ENCODE measurements around the gene ECM1.

Gene ECM1

GRCh38 chr1:150514260-150514659, 6.4 kb downstream of the ECM1 start:
- Histone ChIP-seq H3K9me3 (ENCODE audit: insufficient read depth, low read length) (no peaks in the 10 kb centered on the region), H2AFZ (ENCODE audit: low read depth, low read length, severe bottlenecking) (no peak overlapping the region), H3K79me2 (ENCODE audit: insufficient read depth, low read length) (no peaks in the 10 kb centered on the region), H3K9me2 (replicated peaks; ENCODE audit: insufficient read depth, low read length) (no peaks in the 10 kb centered on the region), H3K4me2 (ENCODE audit: low read depth, low read length, poor library complexity, severe bottlenecking) (no peak overlapping the region), H3F3A (ENCODE audit: insufficient read depth) (peaks cover 9% of the 10 kb centered on the region; the same call in 1 of the 2 replicates), H3K27me3 (ENCODE audit: low read length) (no peaks in the 10 kb centered on the region), H3K36me3 (ENCODE audit: low read length) (no peaks in the 10 kb centered on the region), H3K4me3 (ENCODE audit: insufficient read depth, low read length, poor library complexity, severe bottlenecking) (no peak overlapping the region), H3K9ac (ENCODE audit: low read length) (no peak overlapping the region), H4K20me1 (ENCODE audit: low read depth, low read length) (no peaks in the 10 kb centered on the region), H3K27ac (ENCODE audit: low read depth, low read length) (no peak overlapping the region)
- no peak for TF ChIP-seq EZH2phosphoT487 (conservative IDR thresholded peaks at IDR 0.05; ENCODE audit: low read length)
- TF ChIP-seq CTCF (IDR thresholded peaks at IDR 0.05; ENCODE audit: insufficient read depth, low read length, poor library complexity, severe bottlenecking), result no peak

- no peaks in the 10 kb centered on the region for H3K79me2 ChIP-seq (ENCODE audit: insufficient read depth, low read length)
- no peaks in the 10 kb centered on the region for H3K9me2 ChIP-seq (replicated peaks; ENCODE audit: insufficient read depth, low read length)
- H3K9me3 ChIP-seq (ENCODE audit: insufficient read depth, low read length), result no peaks in the 10 kb centered on the region
- peak overlapping the region; percentile 51 for H3K9ac ChIP-seq (ENCODE audit: low read length)
- peak overlapping the region; percentile 70 for H3K4me3 ChIP-seq (ENCODE audit: insufficient read depth, low read length, poor library complexity, severe bottlenecking)
- peaks cover 9% of the 10 kb centered on the region; the same call in 1 of the 2 replicates for H3F3A ChIP-seq (ENCODE audit: insufficient read depth)
- H3K4me2 ChIP-seq (ENCODE audit: low read depth, low read length, poor library complexity, severe bottlenecking), result peak overlapping the region; percentile 72
- no peak overlapping the region for H3K27ac ChIP-seq (ENCODE audit: low read depth, low read length)
- TF ChIP-seq CTCF (IDR thresholded peaks at IDR 0.05; ENCODE audit: insufficient read depth, low read length, poor library complexity, severe bottlenecking) (no peak), EZH2phosphoT487 (conservative IDR thresholded peaks at IDR 0.05; ENCODE audit: low read length) (no peak)
- no peaks in the 10 kb centered on the region for H3K36me3 ChIP-seq (ENCODE audit: low read length)
- H4K20me1 ChIP-seq (ENCODE audit: low read depth, low read length), result no peaks in the 10 kb centered on the region
- H2AFZ ChIP-seq (ENCODE audit: low read depth, low read length, severe bottlenecking), result peak overlapping the region; percentile 96
- H3K27me3 ChIP-seq (ENCODE audit: low read length), result no peaks in the 10 kb centered on the region
These were observed 7.0 kb downstream of the ECM1 start for GRCh38 chr1:150514913-150515327.

- Histone ChIP-seq H3K4me3 (ENCODE audit: insufficient read depth, low read length, poor library complexity, severe bottlenecking) (peak within 1 kb of the TSS; percentile 70), H3K27me3 (ENCODE audit: low read length) (no peaks in the 10 kb centered on the region), H3K27ac (ENCODE audit: low read depth, low read length) (no peak within 1 kb of the TSS), H2AFZ (ENCODE audit: low read depth, low read length, severe bottlenecking) (peak within 1 kb of the TSS; percentile 96), H3F3A (ENCODE audit: insufficient read depth) (peaks cover 12% of the 10 kb centered on the region; the same call in 1 of the 2 replicates), H3K4me2 (ENCODE audit: low read depth, low read length, poor library complexity, severe bottlenecking) (peak within 1 kb of the TSS; percentile 72), H3K9me2 (replicated peaks; ENCODE audit: insufficient read depth, low read length) (no peaks in the 10 kb centered on the region), H3K9me3 (ENCODE audit: insufficient read depth, low read length) (no peaks in the 10 kb centered on the region), H4K20me1 (ENCODE audit: low read depth, low read length) (no peaks in the 10 kb centered on the region), H3K9ac (ENCODE audit: low read length) (peak within 1 kb of the TSS; percentile 51), H3K36me3 (ENCODE audit: low read length) (no peaks in the 10 kb centered on the region), H3K79me2 (ENCODE audit: insufficient read depth, low read length) (no peaks in the 10 kb centered on the region)
- TF ChIP-seq CTCF (IDR thresholded peaks at IDR 0.05; ENCODE audit: insufficient read depth, low read length, poor library complexity, severe bottlenecking) (no peak), EZH2phosphoT487 (conservative IDR thresholded peaks at IDR 0.05; ENCODE audit: low read length) (no peak)
These were observed 7.6 kb downstream of the ECM1 start, which contains the start of gene FALEC for GRCh38 chr1:150515328-150516049. Gene FALEC, plus strand, starts transcription at chr1:150515752.

Measured in SU-DHL-6 (cell line).